Measurements from ENCODE around the gene TNC. TPM values are rescaled to one million over a fixed set of nuclear protein-coding genes. Genes with fewer than 3 reads are reported as not detected.

The TNC gene
- total RNA-seq, 1 experiment from 2014 or later, result 11.4 TPM

DNA sequence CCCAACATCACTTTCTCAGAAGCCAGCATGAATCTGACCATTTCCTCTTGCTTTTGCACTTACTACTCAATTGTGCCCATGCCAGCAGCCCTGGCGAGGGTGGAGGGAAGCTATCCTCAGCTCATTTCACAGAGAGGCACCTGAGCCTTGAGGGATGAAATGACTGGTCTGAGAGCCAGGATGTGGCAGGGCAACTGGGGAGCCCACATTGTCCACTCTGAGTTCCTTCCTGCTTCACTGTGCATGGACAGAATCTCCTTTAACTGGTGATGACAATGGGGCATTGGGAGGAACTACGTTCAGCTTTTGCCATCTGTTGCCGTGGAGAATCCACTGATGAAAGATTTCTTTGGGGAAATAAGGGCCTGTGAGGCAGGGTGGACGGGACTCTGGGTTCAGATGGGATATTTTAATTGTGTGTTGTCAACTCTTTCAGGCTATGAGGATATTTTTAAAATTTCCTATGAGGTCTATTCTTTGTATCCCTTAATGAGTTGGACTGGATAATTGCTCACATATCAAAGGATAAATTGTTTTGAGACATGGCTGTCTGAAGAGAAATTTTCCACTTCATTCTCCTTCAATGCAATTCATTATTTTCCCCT is 78.3 kb downstream of the TNC start:
- no peaks in the 10 kb centered on the region for H3K27me3 Mint-ChIP-seq (ENCODE audit: insufficient read depth, unreplicated experiment)
- BruUV-seq (replicated peaks), result no TSS peak
- ChIA-PET POLR2A (no interaction called here), CTCF (no interaction called here)
- no peak overlapping the region for H3K4me3 ChIP-seq (ENCODE audit: low read depth, low read length)
- H3K9me3 Mint-ChIP-seq (ENCODE audit: unreplicated experiment), result no peaks in the 10 kb centered on the region
- no peak overlapping the region for H3K27ac Mint-ChIP-seq (ENCODE audit: unreplicated experiment)
- no peaks in the 10 kb centered on the region for H3K4me1 ChIP-seq
- no peak for DNase-seq
- TF ChIP-seq, protein P1, sequence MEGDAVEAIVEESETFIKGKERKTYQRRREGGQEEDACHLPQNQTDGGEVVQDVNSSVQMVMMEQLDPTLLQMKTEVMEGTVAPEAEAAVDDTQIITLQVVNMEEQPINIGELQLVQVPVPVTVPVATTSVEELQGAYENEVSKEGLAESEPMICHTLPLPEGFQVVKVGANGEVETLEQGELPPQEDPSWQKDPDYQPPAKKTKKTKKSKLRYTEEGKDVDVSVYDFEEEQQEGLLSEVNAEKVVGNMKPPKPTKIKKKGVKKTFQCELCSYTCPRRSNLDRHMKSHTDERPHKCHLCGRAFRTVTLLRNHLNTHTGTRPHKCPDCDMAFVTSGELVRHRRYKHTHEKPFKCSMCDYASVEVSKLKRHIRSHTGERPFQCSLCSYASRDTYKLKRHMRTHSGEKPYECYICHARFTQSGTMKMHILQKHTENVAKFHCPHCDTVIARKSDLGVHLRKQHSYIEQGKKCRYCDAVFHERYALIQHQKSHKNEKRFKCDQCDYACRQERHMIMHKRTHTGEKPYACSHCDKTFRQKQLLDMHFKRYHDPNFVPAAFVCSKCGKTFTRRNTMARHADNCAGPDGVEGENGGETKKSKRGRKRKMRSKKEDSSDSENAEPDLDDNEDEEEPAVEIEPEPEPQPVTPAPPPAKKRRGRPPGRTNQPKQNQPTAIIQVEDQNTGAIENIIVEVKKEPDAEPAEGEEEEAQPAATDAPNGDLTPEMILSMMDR (IDR thresholded peaks at IDR 0.05; ENCODE audit: insufficient read depth in 1 of 2, low read depth in 1 of 2, low read length in 1 of 2, severe bottlenecking in 1 of 2, unreplicated experiment in 1 of 2), result no peak
- no peaks in the 10 kb centered on the region for H3K27me3 ChIP-seq (replicated peaks; ENCODE audit: control insufficient read depth, insufficient read depth, low read length)
- no peaks in the 10 kb centered on the region for H3K36me3 ChIP-seq (ENCODE audit: control insufficient read depth, insufficient read depth, low read length)
- H3K4me3 Mint-ChIP-seq (ENCODE audit: unreplicated experiment), result no peak overlapping the region
- intact Hi-C loops (cut with micrococcal nuclease; ENCODE audit: unreplicated experiment), result no loop called here
- no peaks in the 10 kb centered on the region for H3K9me3 ChIP-seq
- peaks cover 6% of the 10 kb centered on the region for H3K4me1 Mint-ChIP-seq (ENCODE audit: low read depth, unreplicated experiment)
- H3K36me3 Mint-ChIP-seq (ENCODE audit: insufficient read depth, unreplicated experiment), result no peaks in the 10 kb centered on the region

DNA sequence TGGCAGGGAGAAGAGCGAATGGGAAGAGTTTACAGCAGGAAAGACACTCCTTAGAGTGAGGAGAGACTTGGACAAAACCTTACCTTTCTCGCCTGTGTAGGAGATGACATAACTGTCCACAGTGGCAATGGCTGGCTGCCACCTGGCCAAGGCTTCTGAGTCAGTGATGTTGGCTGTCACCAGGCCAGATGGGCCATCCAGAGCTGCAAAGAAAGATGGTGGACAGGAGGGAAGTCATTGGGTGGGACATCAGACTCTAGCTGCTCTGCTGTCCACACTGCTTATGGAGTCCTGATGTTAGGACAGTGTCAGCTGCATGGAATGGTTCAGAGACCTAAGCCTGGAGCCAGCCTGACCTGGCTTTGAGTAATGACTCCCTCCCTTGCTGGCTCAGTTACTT is 79.8 kb downstream of the TNC start:
- H3K4me3 Mint-ChIP-seq (ENCODE audit: unreplicated experiment), result no peak overlapping the region
- H3K4me1 Mint-ChIP-seq (ENCODE audit: low read depth, unreplicated experiment), result peaks cover 17% of the 10 kb centered on the region
- intact Hi-C loops (cut with micrococcal nuclease; ENCODE audit: unreplicated experiment), result no loop called here
- no peaks in the 10 kb centered on the region for H3K36me3 Mint-ChIP-seq (ENCODE audit: insufficient read depth, unreplicated experiment)
- no TSS peak for BruUV-seq (replicated peaks)
- H3K36me3 ChIP-seq (ENCODE audit: control insufficient read depth, insufficient read depth, low read length), result no peaks in the 10 kb centered on the region
- TF ChIP-seq, protein P1 (IDR thresholded peaks at IDR 0.05; ENCODE audit: insufficient read depth in 1 of 2, low read depth in 1 of 2, low read length in 1 of 2, severe bottlenecking in 1 of 2, unreplicated experiment in 1 of 2), result no peak
- POLR2A ChIA-PET, result no interaction called here
- DNase-seq, result no peak
- H3K9me3 ChIP-seq, result no peaks in the 10 kb centered on the region
- no peak overlapping the region for H3K27ac Mint-ChIP-seq (ENCODE audit: unreplicated experiment)
- CTCF ChIA-PET, result no interaction called here
- H3K4me1 ChIP-seq, result peaks cover 8% of the 10 kb centered on the region
- H3K9me3 Mint-ChIP-seq (ENCODE audit: unreplicated experiment), result no peaks in the 10 kb centered on the region
- H3K27me3 Mint-ChIP-seq (ENCODE audit: insufficient read depth, unreplicated experiment), result no peaks in the 10 kb centered on the region
- no peak overlapping the region for H3K4me3 ChIP-seq (ENCODE audit: low read depth, low read length)
- no peaks in the 10 kb centered on the region for H3K27me3 ChIP-seq (replicated peaks; ENCODE audit: control insufficient read depth, insufficient read depth, low read length)

DNA sequence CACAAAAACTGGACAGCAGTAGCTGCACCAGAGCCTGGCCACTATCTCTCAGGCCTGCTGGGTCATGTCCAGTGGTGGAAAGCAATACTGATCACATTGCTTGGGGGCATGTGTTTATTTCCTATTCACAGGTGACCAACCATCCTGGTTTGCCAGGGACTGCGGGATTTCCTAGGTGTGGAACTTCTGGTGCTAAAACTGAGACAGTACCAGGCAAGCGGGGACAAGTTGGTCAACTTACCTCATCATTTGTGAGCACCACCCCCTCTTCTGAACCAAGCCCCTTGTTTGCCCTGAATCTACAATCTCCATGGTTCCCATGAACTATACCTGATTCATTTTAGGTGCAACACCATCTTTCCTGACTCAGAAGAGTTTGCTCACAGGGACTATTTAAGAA is 81.3 kb downstream of the TNC start:
- Histone ChIP-seq H3K27me3 (replicated peaks; ENCODE audit: control insufficient read depth, insufficient read depth, low read length) (no peaks in the 10 kb centered on the region), H3K4me3 (ENCODE audit: low read depth, low read length) (no peak overlapping the region), H3K4me1 (peaks cover 22% of the 10 kb centered on the region), H3K36me3 (ENCODE audit: control insufficient read depth, insufficient read depth, low read length) (no peaks in the 10 kb centered on the region), H3K9me3 (no peaks in the 10 kb centered on the region)
- TF ChIP-seq, protein P1 (IDR thresholded peaks at IDR 0.05; ENCODE audit: insufficient read depth in 1 of 2, low read depth in 1 of 2, low read length in 1 of 2, severe bottlenecking in 1 of 2, unreplicated experiment in 1 of 2), result no peak
- H3K9me3 Mint-ChIP-seq (ENCODE audit: unreplicated experiment), result no peaks in the 10 kb centered on the region
- no peak overlapping the region for H3K27ac Mint-ChIP-seq (ENCODE audit: unreplicated experiment)
- BruUV-seq (replicated peaks), result no TSS peak
- DNase-seq, result no peak
- ChIA-PET POLR2A (no interaction called here), CTCF (no interaction called here)
- intact Hi-C loops (cut with micrococcal nuclease; ENCODE audit: unreplicated experiment), result no loop called here
- peaks cover 2% of the 10 kb centered on the region for H3K36me3 Mint-ChIP-seq (ENCODE audit: insufficient read depth, unreplicated experiment)
- H3K27me3 Mint-ChIP-seq (ENCODE audit: insufficient read depth, unreplicated experiment), result no peaks in the 10 kb centered on the region
- H3K4me1 Mint-ChIP-seq (ENCODE audit: low read depth, unreplicated experiment), result peaks cover 17% of the 10 kb centered on the region
- H3K4me3 Mint-ChIP-seq (ENCODE audit: unreplicated experiment), result no peak overlapping the region
